Osteocyte (in vitro differentiated cells): ENCODE data around the gene RAPGEF4. TPM values are rescaled to one million over a fixed set of nuclear protein-coding genes. Genes with fewer than 3 reads are reported as not detected.

Experiments
- DNase-seq: peaks from one replicate; pipeline ENCODE4 v3.0.0; 2021; ENCODE audit warnings: mixed read lengths; ENCODE audit not compliant: unreplicated experiment; ENCODE audit errors: extremely low spot score
- H3K27ac Mint-ChIP-seq: one replicate; pipeline ENCODE4 v1.8.0; 2021; ENCODE audit warnings: mild to moderate bottlenecking, mixed read lengths; ENCODE audit not compliant: unreplicated experiment
- H3K27me3 Mint-ChIP-seq: one replicate; pipeline ENCODE4 v1.8.0; 2021; ENCODE audit warnings: mixed read lengths; ENCODE audit not compliant: unreplicated experiment
- H3K36me3 Mint-ChIP-seq: one replicate; pipeline ENCODE4 v1.8.0; 2021; ENCODE audit warnings: mixed read lengths; ENCODE audit not compliant: unreplicated experiment
- H3K4me1 Mint-ChIP-seq: one replicate; pipeline ENCODE4 v1.8.0; 2021; ENCODE audit warnings: mixed read lengths; ENCODE audit not compliant: unreplicated experiment
- H3K4me3 Mint-ChIP-seq: one replicate; pipeline ENCODE4 v1.8.0; 2021; ENCODE audit warnings: mild to moderate bottlenecking, moderate library complexity, mixed read lengths; ENCODE audit not compliant: unreplicated experiment
- H3K9me3 Mint-ChIP-seq: one replicate; pipeline ENCODE4 v1.8.0; 2021; ENCODE audit warnings: mixed read lengths; ENCODE audit not compliant: unreplicated experiment
- CTCF ChIP-seq: fragments of 200-600 bp; sonication (generic); IDR thresholded peaks from 2 replicates; pipeline ENCODE4 v1.5.0; 2021; ENCODE audit warnings: antibody characterized with exemption, mild to moderate bottlenecking, moderate library complexity
- total RNA-seq: library from RNA; stranded (reverse); gene quantifications from 2 replicates; pipeline ENCODE4 v1.2.1, GENCODE V29; 2021

The RAPGEF4 gene
- total RNA-seq, 1 donor from 2014 or later: 0.91 TPM

GRCh38 chr2:173001664-173002604 lies 266.3 kb downstream of the RAPGEF4 start:
- TF ChIP-seq CTCF: no peak
- no peak overlapping the region for H3K27ac Mint-ChIP-seq
- H3K9me3 Mint-ChIP-seq: peaks cover 3% of the 10 kb centered on the region
- no peaks in the 10 kb centered on the region for H3K27me3 Mint-ChIP-seq
- no peaks in the 10 kb centered on the region for H3K36me3 Mint-ChIP-seq
- H3K4me3 Mint-ChIP-seq: no peak overlapping the region
- no peak for DNase-seq
- H3K4me1 Mint-ChIP-seq: peaks cover 4% of the 10 kb centered on the region

GRCh38 chr2:173002751-173003541 lies 267.3 kb downstream of the RAPGEF4 start:
- Mint-ChIP-seq H3K4me3 (no peak overlapping the region), H3K27ac (no peak overlapping the region), H3K36me3 (no peaks in the 10 kb centered on the region), H3K27me3 (no peaks in the 10 kb centered on the region), H3K4me1 (peaks cover 1% of the 10 kb centered on the region), H3K9me3 (peaks cover 3% of the 10 kb centered on the region)
- no peak for TF ChIP-seq CTCF
- no peak for DNase-seq

- DNase-seq: no peak
- no peak for TF ChIP-seq CTCF
- H3K9me3 Mint-ChIP-seq: no peaks in the 10 kb centered on the region
- H3K27ac Mint-ChIP-seq: no peak overlapping the region
- H3K36me3 Mint-ChIP-seq: no peaks in the 10 kb centered on the region
- H3K4me1 Mint-ChIP-seq: no peaks in the 10 kb centered on the region
- no peaks in the 10 kb centered on the region for H3K27me3 Mint-ChIP-seq
- no peak overlapping the region for H3K4me3 Mint-ChIP-seq
These were observed 273.1 kb downstream of the RAPGEF4 start for GRCh38 chr2:173008786-173009185.

GRCh38 chr2:173010233-173010632 lies 274.6 kb downstream of the RAPGEF4 start:
- H3K9me3 Mint-ChIP-seq: no peaks in the 10 kb centered on the region
- H3K4me3 Mint-ChIP-seq: no peak overlapping the region
- no peak for TF ChIP-seq CTCF
- DNase-seq: no peak
- H3K4me1 Mint-ChIP-seq: no peaks in the 10 kb centered on the region
- H3K36me3 Mint-ChIP-seq: no peaks in the 10 kb centered on the region
- no peaks in the 10 kb centered on the region for H3K27me3 Mint-ChIP-seq
- H3K27ac Mint-ChIP-seq: no peak overlapping the region

GRCh38 chr2:173016451-173016850 lies 280.8 kb downstream of the RAPGEF4 start:
- H3K9me3 Mint-ChIP-seq: no peaks in the 10 kb centered on the region

More at GRCh38 chr2:173016451-173016850, 280.8 kb downstream of the RAPGEF4 start:
- DNase-seq: no peak
- H3K4me1 Mint-ChIP-seq: no peaks in the 10 kb centered on the region
- TF ChIP-seq CTCF: no peak
- H3K36me3 Mint-ChIP-seq: no peaks in the 10 kb centered on the region
- no peaks in the 10 kb centered on the region for H3K27me3 Mint-ChIP-seq
- no peak overlapping the region for H3K4me3 Mint-ChIP-seq
- H3K27ac Mint-ChIP-seq: no peak overlapping the region
